Measurements from ENCODE around the gene MAP3K15.

MAP3K15 gene, protein sequence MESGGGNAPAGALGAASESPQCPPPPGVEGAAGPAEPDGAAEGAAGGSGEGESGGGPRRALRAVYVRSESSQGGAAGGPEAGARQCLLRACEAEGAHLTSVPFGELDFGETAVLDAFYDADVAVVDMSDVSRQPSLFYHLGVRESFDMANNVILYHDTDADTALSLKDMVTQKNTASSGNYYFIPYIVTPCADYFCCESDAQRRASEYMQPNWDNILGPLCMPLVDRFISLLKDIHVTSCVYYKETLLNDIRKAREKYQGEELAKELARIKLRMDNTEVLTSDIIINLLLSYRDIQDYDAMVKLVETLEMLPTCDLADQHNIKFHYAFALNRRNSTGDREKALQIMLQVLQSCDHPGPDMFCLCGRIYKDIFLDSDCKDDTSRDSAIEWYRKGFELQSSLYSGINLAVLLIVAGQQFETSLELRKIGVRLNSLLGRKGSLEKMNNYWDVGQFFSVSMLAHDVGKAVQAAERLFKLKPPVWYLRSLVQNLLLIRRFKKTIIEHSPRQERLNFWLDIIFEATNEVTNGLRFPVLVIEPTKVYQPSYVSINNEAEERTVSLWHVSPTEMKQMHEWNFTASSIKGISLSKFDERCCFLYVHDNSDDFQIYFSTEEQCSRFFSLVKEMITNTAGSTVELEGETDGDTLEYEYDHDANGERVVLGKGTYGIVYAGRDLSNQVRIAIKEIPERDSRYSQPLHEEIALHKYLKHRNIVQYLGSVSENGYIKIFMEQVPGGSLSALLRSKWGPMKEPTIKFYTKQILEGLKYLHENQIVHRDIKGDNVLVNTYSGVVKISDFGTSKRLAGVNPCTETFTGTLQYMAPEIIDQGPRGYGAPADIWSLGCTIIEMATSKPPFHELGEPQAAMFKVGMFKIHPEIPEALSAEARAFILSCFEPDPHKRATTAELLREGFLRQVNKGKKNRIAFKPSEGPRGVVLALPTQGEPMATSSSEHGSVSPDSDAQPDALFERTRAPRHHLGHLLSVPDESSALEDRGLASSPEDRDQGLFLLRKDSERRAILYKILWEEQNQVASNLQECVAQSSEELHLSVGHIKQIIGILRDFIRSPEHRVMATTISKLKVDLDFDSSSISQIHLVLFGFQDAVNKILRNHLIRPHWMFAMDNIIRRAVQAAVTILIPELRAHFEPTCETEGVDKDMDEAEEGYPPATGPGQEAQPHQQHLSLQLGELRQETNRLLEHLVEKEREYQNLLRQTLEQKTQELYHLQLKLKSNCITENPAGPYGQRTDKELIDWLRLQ (N-terminal part only)

GRCh38 chrX:19514791-19515614 is at the start of gene MAP3K15:
Gene MAP3K15 (minus strand): TSS chrX:19515508. CDS start chrX:19515261, 247 bp downstream.
- DNase-seq: peak in 3 of 56 donors; percentile 0 to 2 (median 1)

DNA sequence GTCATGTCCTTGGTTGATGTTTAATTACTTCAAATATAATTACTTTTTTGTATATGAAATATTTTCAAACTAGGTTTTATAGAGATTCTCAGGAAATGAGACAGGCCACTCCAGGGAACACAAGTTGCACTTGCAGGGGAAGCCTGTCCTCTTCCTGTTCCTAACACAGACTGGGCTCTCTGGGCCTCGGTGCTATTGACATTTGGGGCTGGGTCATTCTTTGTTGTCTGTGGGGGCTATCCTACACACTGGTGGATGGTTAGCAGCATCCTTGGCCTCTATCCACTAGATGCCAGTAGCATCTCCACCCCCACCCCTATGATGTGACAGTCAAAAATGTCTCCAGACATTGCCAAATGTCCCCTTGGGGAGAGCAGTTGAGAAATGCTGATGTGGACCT is 49.3 kb upstream of the MAP3K15 start:
- no peak for DNase-seq

GRCh38 chrX:19563746-19564145 is 48.4 kb upstream of the MAP3K15 start:
- DNase-seq: no peak

- DNase-seq: no peak
Observed at GRCh38 chrX:19563327-19563726, 48.0 kb upstream of the MAP3K15 start.

- no peak for DNase-seq
Observed at GRCh38 chrX:19560611-19561010, 45.3 kb upstream of the MAP3K15 start.

- DNase-seq: no peak
Observed at GRCh38 chrX:19557822-19558221, 42.5 kb upstream of the MAP3K15 start.

GRCh38 chrX:19556202-19556601 is 40.9 kb upstream of the MAP3K15 start:
- DNase-seq: no peak

DNA sequence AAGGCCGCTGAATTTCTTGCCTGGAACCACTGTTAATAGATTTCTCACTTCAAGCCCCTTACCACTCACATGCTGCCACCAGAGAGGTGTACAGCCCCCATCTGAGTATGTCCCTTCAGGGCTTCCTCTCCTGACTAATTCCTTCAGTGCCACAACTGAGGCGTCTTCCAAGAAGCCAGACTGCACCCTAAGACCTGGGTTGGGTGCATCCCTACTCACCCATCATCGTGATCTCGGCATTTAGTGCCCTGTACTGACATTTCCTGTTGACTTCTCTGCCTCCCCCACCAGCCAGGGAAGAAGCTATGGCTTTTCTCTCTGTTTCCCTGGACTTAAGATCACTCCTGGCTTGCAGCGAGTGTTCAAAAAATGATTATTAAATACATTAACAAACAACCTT is 40.4 kb upstream of the MAP3K15 start:
- DNase-seq: no peak

- no peak for DNase-seq
Observed at GRCh38 chrX:19555236-19555635, 39.9 kb upstream of the MAP3K15 start.

- DNase-seq: no peak
Observed at GRCh38 chrX:19554786-19555185, 39.5 kb upstream of the MAP3K15 start.

DNA sequence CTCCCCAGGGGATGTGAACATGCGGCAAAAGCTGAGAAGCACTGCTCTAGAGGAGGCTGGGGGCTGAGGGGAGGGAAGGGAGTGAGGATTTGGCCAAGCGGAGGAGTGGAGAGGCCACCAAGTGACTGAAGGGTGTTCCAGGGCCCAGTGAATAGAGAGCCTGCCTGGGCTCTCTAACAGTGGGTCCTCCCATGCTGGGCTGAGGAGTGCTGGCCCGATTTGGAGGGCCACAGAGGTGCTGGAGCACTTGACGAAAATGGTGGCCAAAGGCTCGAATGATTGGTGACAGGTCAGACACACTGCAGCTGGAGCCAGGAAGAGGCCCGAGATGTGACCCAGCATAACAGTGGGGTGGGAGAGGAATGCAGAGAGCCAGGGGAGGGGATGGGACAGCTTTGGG is 37.5 kb upstream of the MAP3K15 start:
- no peak for DNase-seq

DNA sequence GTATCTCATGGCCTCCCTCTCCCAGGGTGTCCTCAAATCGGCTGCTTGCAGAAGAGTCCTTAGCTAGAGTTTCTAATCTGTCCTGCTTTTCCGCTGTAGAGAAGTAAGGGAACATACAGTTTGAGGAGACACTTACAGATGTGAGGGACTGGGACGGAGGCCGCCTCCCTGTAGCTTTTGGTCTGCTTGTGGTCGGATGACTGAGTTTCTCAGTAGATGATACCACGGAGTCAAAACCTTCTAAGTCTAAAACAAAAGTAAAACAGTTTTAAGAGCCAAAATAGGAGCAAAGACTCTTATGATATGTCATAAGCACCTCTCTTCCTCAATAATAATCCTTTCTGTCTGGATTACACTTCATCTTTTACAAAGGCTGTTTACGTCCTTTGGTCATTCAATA is 34.5 kb upstream of the MAP3K15 start:
- no peak for DNase-seq

- no peak for DNase-seq
Observed at GRCh38 chrX:19548934-19549333, 33.6 kb upstream of the MAP3K15 start.

DNA sequence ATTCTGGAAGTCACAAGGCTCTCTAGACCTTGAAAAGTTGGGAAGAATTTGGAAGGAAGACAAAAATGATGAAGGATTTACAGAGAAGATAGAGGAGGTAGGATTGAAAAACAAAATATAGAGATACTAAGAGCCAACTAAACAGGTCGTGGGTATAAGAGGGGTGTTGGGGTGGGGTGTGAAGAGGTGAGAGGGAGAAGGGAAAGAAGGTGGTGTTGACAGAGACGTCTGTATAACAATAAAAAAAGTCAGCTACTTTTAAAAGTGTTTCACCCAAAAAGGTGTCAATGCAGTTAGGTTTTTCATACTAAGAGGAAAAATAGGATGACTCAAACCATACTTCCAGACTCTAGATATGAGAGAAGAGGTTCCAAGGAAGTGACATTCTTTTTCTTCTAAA is 33.0 kb upstream of the MAP3K15 start:
- no peak for DNase-seq

DNA sequence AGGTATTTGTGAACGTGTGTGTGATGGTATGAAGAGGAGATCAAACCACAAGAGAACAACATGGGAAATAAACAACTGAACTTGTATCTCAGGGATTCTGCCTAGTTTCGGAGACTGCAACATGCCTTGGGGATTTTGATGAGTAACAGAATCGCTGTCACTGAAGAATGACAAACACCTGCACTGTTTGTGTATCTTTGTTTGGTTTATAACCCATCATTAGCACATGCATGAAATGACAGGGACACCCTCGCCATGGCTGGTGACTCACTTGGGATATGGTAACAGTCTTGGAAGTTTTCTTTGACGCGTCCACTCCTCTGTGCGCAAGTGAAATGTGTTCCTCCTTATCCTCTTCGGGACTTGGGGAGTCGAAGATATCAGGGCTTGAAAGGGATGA is 30.3 kb upstream of the MAP3K15 start:
- DNase-seq: no peak

- DNase-seq: peak in 16 of 56 donors; percentile 0 to 61 (median 2)
Observed at GRCh38 chrX:19544693-19545305, 29.5 kb upstream of the MAP3K15 start.

DNA sequence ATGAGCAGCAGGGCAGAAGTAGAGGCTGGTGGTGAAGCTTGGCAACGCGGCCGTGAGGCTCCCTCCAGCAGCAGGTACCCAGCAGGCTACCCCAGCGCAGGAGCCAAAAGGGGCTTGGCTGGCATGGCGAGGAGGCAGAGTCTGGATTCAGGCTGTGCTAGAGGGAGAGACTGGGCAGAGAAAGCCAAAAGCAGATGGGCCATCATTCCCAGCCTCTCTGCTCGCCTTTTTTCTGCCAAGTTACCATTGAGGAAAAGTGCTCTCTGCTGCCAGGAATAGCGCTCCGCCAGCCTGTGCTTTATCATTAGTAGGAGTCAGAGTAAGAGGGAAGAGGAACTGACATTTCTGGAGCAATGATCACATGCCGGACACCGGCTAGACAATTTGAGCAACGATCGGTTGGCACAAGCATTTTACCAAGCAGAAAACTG is 28.7 kb upstream of the MAP3K15 start:
- peak in 16 of 56 donors; percentile 0 to 28 (median 2) for DNase-seq

- no peak for DNase-seq
Observed at GRCh38 chrX:19543020-19543715, 27.9 kb upstream of the MAP3K15 start.

GRCh38 chrX:19541931-19542330 is 26.6 kb upstream of the MAP3K15 start:
- DNase-seq: no peak

DNA sequence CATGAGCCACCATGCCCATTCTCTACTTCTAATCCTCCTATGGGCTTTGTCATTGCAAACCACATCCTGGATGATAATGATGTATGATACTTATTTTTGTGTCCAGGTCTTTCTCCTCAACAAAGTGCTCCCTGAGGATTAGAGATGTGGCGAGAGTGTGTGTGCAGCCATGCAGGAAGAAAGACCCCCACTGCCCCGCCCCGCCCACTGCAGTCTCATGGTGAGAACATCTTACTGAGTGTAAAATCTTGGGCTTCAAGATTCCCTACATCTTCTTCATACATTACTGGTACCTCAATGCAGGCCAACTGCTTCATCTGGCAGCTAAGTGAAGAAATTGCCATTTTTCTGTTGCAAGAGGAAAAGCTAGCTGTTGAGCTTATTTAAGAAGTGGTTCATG is 25.9 kb upstream of the MAP3K15 start:
- no peak for DNase-seq
